Loucy (cell line): Measurements from ENCODE around the gene HSPA9.

Experiments
- EZH2phosphoT487 ChIP-seq: fragments of 200-600 bp; IDR thresholded peaks from 2 replicates; pipeline ENCODE4 v1.6.1; 2018; ENCODE audit warnings: antibody characterized with exemption, mild to moderate bottlenecking, moderate library complexity, borderline replicate concordance
- TF ChIP-seq, protein P1 (sequence below): fragments of 200-600 bp; sonication (generic); conservative IDR thresholded peaks from 2 replicates; pipeline ENCODE4 v1.5.1; 2014; ENCODE audit warnings: mild to moderate bottlenecking, antibody characterized with exemption, low read length

DNA sequence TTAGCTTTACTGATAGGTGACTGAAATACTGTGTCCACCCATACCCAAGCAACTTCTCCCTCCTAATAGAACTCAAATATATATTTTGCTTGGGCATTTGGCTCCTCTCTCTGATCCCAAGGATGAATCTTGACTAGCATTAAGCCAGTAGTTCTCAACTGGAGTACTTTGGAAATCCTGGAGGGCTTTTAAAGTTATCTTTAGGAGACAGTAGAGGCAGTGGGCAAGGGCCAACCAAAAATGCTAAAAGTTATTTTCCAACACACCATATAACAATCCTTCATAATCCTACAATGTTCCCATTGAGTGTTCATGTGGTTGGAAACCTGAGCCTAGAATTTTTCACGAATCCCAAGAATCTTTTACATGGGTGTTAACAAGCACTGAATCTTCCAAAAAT lies 21.1 kb downstream of the HSPA9 start:
- no peak for TF ChIP-seq EZH2phosphoT487
- TF ChIP-seq, protein P1, sequence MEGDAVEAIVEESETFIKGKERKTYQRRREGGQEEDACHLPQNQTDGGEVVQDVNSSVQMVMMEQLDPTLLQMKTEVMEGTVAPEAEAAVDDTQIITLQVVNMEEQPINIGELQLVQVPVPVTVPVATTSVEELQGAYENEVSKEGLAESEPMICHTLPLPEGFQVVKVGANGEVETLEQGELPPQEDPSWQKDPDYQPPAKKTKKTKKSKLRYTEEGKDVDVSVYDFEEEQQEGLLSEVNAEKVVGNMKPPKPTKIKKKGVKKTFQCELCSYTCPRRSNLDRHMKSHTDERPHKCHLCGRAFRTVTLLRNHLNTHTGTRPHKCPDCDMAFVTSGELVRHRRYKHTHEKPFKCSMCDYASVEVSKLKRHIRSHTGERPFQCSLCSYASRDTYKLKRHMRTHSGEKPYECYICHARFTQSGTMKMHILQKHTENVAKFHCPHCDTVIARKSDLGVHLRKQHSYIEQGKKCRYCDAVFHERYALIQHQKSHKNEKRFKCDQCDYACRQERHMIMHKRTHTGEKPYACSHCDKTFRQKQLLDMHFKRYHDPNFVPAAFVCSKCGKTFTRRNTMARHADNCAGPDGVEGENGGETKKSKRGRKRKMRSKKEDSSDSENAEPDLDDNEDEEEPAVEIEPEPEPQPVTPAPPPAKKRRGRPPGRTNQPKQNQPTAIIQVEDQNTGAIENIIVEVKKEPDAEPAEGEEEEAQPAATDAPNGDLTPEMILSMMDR = no peak
